ENCODE measurements around the gene SLC5A6. TPM values are rescaled to one million over a fixed set of nuclear protein-coding genes. Genes with fewer than 3 reads are reported as not detected.

SLC5A6 gene
- total and polyA plus RNA-seq, 2 of the 8 experiments (the other 6 are each of a cell fraction or from before 2014, with no cell fraction given): 118 to 183 TPM

- Histone ChIP-seq H3K27me3 (replicated peaks in 1 of 4; ENCODE audit: control insufficient read depth in 3 of 4, extremely low read depth in 1 of 4, insufficient read depth in 3 of 4, low read length in 3 of 4) (no peaks in the 10 kb centered on the region), H2BK12ac (ENCODE audit: low read depth, low read length) (no peak overlapping the region), H3K36me3 (ENCODE audit: control insufficient read depth in 2 of 4, insufficient read depth in 4 of 4, low read length in 3 of 4) (peaks cover 8 to 40% (median 17%) of the 10 kb centered on the region in 4 experiments; a peak in 7 of 8 replicates), H4K8ac (ENCODE audit: extremely low read depth, insufficient read depth, low read length) (no peak overlapping the region), H2BK120ac (replicated peaks; ENCODE audit: low read depth, low read length) (no peak overlapping the region), H3K79me2 (ENCODE audit: control insufficient read depth in 1 of 2, insufficient read depth in 2 of 2, low read length in 2 of 2) (peaks cover 7 to 29% of the 10 kb centered on the region in 2 experiments), H3K9ac (replicated peaks in 1 of 4; ENCODE audit: extremely low read depth in 1 of 4, low read depth in 3 of 4, low read length in 3 of 4) (no peak overlapping the region), H2AFZ (ENCODE audit: low read length) (no peak overlapping the region), H3K56ac (replicated peaks; ENCODE audit: insufficient read length, low read depth, low read length) (no peak overlapping the region), H4K5ac (ENCODE audit: insufficient read length, low read depth, low read length) (no peak overlapping the region), H3K4me2 (ENCODE audit: insufficient read depth in 1 of 2, low read depth in 2 of 2, low read length in 2 of 2) (no peak overlapping the region), H3K27ac (ENCODE audit: low read depth, low read length) (no peak overlapping the region), H2BK15ac (ENCODE audit: low read length) (no peak overlapping the region), H3K9me3 (ENCODE audit: insufficient read depth in 2 of 2, low read depth in 1 of 2, low read length in 1 of 2) (no peaks in the 10 kb centered on the region), H4K91ac (replicated peaks; ENCODE audit: insufficient read length, low read length) (no peak overlapping the region), H3K4me3 (ENCODE audit: extremely low read depth in 1 of 4, insufficient read depth in 2 of 4, low read depth in 3 of 4, low read length in 4 of 4) (no peak overlapping the region), H3K18ac (ENCODE audit: extremely low read depth, low read length) (no peak overlapping the region), H3K79me1 (ENCODE audit: low read depth, low read length) (no peaks in the 10 kb centered on the region; the same call in 1 of the 2 replicates), H3K23me2 (ENCODE audit: low read depth, low read length) (peaks cover 16% of the 10 kb centered on the region), H2BK20ac (ENCODE audit: low read length) (no peak overlapping the region), H4K20me1 (replicated peaks in 1 of 2; ENCODE audit: control insufficient read depth in 1 of 2, insufficient read depth in 2 of 2, low read length in 2 of 2) (no peaks in the 10 kb centered on the region), H3K4me1 (replicated peaks in 1 of 4; ENCODE audit: control insufficient read depth in 3 of 4, insufficient read depth in 4 of 4, low read length in 3 of 4) (peaks cover 0 to 9% (median 5%) of the 10 kb centered on the region in 4 experiments), H2AK5ac (ENCODE audit: low read depth, low read length) (no peak overlapping the region), H3K23ac (ENCODE audit: insufficient read length) (no peak overlapping the region), H2BK5ac (ENCODE audit: low read depth, low read length) (no peak overlapping the region), H3K4ac (replicated peaks; ENCODE audit: insufficient read length, low read depth, low read length) (no peak overlapping the region), H3K14ac (ENCODE audit: insufficient read length) (no peak overlapping the region)
- WGBS, 2 experiments (ENCODE audit: extremely low coverage in 1 of 2, insufficient coverage in 1 of 2, insufficient read length in 1 of 2, insufficient replicate concordance in 2 of 2, low coverage in 1 of 2, low lambda C conversion rate in 2 of 2, missing lambda C conversion rate in 1 of 2): 95% methylated on average over 3 of the region's 3 CpGs; no CpG with 5 or more reads in 1 of the 2 experiments
- ChIA-PET CTCF (ENCODE audit: partially characterized antibody) (no interaction called here), POLR2A (ENCODE audit: partially characterized antibody) (interaction anchor here (0.8 to 29.6 kb wide), 4 partner anchors 12 to 81 kb away, joined by 3 to 835 read pairs (median 4); no protein-coding TSS in a partner anchor)
- TF ChIP-seq ASH2L (IDR thresholded peaks at IDR 0.05; ENCODE audit: low read length) (no peak), ATF2 (IDR thresholded peaks at IDR 0.05; ENCODE audit: low read length) (no peak), USF2 (IDR thresholded peaks at IDR 0.05; ENCODE audit: low read length) (no peak), RNF2 (IDR thresholded peaks at IDR 0.05; ENCODE audit: borderline replicate concordance, low read depth, low read length, missing control alignments, poor library complexity, severe bottlenecking) (no peak), ZNF274 (IDR thresholded peaks at IDR 0.05; ENCODE audit: borderline replicate concordance, extremely low read depth, low read length) (no peak), KDM4A (IDR thresholded peaks at IDR 0.05; ENCODE audit: low read depth, low read length, severe bottlenecking) (no peak)
- FAIRE-seq (no peak), DNase-seq (ENCODE audit: low read depth in 1 of 2, low spot score in 2 of 2) (no peak)
Measured at GRCh38 chr2:27214941-27215340, 2.9 kb upstream of the SLC5A6 start.
